Measurements from ENCODE around the gene SF3B2.

SF3B2 gene

GRCh38 chr11:66118847-66119246, 66.7 kb downstream of the SF3B2 start:
- TF ChIP-seq CTCF (IDR thresholded peaks at IDR 0.05; ENCODE audit: insufficient read depth, low read length, poor library complexity, severe bottlenecking): no peak
- H3K4me3 ChIP-seq (replicated peaks; ENCODE audit: low read depth, low read length): no peak overlapping the region
- no peaks in the 10 kb centered on the region for H3K36me3 ChIP-seq (ENCODE audit: control insufficient read depth, insufficient read depth, low read length)
- DNase-seq (ENCODE audit: extremely low read depth, insufficient read length): no peak
- no peaks in the 10 kb centered on the region for H3K27me3 ChIP-seq (replicated peaks; ENCODE audit: control insufficient read depth, insufficient read depth, low read length)
